A549 (cell line): ENCODE measurements around the gene SBF2.
"Not testable (repeated sequence)": the region's sequence is repeated elsewhere in the genome, so short reads cannot be mapped to it uniquely, and the experiment has no call there.

Source experiments
- BHLHE40 ChIP-seq: IDR thresholded peaks from 2 replicates; pipeline ENCODE4 v1.6.1; 2012; ENCODE audit warnings: low read depth, low read length, inconsistent platforms
- CTCF ChIP-seq: fragments of >200 bp; sonication (Bioruptor Twin); formaldehyde crosslinking; IDR thresholded peaks from 3 replicates; pipeline ENCODE4 v1.5.1; 2016
- HDAC2 ChIP-seq: fragments of 200-600 bp; sonication (generic); IDR thresholded peaks from 2 replicates; pipeline ENCODE4 v1.6.1; 2016
- MAFK ChIP-seq: fragments of 450-650 bp; IDR thresholded peaks from 2 replicates; pipeline ENCODE4 v1.6.1; 2014; ENCODE audit not compliant: partially characterized antibody
- MAX ChIP-seq: IDR thresholded peaks from 2 replicates; pipeline ENCODE4 v1.6.1; 2012
- POLR2A ChIP-seq: IDR thresholded peaks from 2 replicates; pipeline ENCODE4 v1.6.1; 2012; ENCODE audit warnings: mild to moderate bottlenecking, low read length

GRCh38 chr11:9945680-9946079, 348.3 kb downstream of the SBF2 start:
- TF ChIP-seq BHLHE40, POLR2A, CTCF, HDAC2, MAX, MAFK: not testable (repeated sequence)
